Stimulated activated CD4-positive, alpha-beta T cell treated with anti-CD3 and anti-CD28 coated beads, TNF-alpha, amount 100 ng/mL, for 24 hours (primary cell): ENCODE results near the gene AGBL1.

Experiments
- DNase-seq, 3 experiments: peaks; one replicate each; pipeline ENCODE4 v3.0.0-alpha.2; 2020; ENCODE audit warnings: low read depth in 3 of 3

AGBL1 gene

DNA sequence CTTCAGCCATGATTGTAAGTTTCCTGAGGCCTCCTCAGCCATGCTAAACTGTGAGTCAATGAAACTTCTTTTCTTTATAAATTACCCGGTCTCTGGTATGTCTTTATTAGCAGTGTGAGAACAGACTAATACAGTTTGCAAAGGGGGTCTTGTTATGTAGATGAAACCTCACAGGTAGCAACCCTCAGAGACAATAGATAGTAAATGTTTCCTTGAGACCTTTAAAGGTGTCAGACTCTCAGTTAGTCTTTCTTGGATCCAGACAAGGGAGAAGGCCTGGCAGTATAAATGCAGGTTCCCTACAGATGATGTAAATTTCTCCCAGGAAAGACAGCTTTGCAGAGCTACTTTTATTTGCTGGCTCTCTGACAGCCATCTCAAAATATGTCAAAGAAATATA, 510.8 kb downstream of the AGBL1 start:
- no peak for DNase-seq

DNA sequence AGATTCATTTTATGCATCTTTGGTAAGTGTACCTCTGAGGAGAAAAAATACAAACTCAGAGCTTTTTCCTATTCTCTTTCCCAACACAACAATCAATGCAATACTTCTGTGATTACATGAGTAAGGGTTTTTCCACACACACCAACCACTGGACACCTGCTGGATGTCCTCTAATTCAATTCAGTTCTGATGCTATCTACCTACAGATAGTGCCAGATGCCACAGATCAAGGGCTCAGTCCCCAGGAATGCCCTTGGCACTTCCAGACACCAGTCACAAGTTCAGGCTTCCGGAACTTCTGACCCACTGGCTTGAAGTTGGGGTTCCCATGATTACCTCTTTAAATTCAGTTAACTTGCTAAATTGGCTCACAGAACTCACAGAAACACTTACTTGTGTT, 511.5 kb downstream of the AGBL1 start:
- no peak for DNase-seq

DNA sequence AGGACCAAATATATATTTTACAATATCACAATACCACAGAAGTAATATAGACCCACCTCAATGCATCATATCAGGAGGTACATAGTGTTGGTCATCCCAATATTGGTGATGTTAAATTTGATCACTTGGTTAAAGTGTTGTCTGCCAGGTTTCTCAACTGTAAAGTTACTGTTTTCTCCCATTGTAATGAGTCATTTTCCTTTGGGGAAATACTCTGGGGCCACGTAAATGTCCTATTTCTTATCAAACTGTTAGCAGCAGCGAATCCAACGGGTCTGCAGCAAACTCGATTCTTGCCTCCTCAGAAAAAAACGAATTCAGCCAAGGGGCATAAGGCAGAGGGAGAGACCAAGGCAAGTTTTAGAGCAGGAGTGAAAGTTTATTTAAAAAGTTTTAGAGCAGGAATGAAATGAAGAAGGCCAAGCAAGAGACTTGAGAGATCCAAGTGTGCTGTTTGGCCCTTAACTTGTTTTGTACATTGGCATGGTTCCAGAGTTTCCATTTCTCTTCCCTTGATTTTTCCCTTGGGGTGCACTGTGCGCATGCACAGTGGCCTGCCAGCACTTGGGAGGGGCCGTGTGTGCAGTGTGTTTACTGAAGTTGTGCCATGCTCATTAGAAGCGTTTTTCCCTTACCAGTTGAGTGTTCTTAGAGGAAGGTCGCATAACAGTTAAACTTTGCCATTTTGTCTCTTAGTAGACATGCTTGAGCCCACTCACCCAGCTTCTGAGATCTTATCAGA, 512.5 kb downstream of the AGBL1 start:
- no peak for DNase-seq

DNA sequence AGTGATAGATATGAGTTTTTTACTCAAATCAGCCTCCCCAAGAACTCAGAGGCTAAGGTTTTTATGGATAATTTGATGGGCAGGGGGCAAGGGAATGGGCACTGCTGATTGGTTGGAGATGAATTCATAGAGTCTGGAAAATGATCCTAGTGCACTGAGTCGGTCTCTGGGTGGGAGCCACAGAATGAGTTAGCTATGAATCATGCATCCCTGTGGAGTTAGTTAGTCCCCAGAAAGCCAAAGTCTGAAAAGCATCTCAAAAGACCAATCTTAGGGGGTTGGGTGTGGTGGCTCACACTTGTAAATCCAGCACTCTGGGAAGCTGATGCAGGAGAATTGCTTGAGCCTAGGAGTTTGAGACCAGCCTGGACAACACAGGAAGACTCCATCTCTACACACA, 516.1 kb downstream of the AGBL1 start:
- DNase-seq, result no peak

DNA sequence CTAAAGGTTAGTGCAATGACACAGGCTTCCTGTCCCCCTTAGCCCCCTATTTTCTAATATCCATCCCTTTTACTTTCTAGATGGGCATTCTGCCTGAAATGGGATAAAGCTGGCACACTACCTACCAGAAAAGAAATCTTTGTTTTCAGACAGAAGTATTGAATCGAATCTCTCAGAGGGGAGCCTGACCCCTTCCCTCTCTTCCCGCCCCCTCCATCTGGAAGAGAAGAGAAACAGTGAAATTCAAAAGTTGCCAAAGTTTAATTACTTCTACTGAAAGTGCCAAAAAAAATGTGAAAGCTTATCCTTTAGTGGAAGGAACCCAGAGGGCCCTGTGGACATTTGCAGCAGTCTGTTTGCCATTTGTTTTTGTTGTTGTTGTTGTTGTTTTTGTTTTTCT, 523.8 kb downstream of the AGBL1 start:
- no peak for DNase-seq

DNA sequence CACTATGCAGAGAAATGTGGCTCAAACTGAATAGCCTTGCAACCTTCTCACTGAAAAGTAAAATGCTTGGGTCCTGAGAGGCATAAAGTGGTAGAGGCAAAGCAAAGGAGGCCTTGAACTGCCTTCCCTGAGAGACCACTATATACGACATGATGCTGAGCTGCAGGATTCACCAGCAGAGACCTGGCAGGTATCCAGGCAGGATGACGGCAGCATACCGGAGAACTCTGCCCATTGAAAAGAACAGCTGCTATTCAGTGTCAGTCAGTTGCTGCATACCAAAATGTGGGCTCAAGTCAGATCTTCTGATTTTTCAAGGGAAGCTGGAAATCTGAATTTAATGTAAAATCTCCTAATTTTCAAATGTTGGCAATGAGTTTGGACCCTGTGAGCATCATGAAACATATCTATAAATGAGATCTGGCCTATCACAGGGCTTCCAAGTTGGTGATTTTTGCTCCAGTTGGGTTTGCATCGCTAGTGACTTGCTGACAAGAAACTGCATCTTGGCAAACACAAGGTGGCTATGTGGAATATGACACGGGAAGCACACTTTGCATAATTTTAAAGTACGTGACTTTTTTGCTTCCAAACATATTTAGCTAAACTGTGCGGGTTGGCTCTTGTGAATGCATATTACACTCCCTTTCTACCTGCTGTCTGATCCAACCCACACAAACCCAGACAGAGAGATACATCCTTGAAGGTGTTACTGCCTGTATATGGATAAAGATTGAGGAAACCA, 529.0 kb downstream of the AGBL1 start:
- no peak for DNase-seq

DNA sequence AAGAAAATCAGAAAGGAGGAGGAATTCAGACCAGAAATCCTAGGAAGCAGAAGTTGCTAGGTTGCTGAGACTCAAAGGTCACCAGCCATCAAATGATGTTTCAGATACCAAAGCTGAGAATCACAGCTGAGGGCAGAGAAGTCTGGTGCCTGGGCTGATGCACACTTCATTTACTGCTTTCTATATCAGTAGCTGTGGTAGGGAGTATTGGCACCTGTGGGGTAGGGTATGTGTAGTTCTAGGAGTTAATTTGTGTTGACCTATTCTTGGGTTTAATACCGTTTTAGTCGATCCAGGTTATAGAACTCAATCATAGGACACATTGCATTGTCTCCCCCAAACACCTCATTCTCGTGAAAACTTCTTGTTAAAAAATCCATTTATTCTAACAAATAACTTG, 529.6 kb downstream of the AGBL1 start:
- no peak for DNase-seq

DNA sequence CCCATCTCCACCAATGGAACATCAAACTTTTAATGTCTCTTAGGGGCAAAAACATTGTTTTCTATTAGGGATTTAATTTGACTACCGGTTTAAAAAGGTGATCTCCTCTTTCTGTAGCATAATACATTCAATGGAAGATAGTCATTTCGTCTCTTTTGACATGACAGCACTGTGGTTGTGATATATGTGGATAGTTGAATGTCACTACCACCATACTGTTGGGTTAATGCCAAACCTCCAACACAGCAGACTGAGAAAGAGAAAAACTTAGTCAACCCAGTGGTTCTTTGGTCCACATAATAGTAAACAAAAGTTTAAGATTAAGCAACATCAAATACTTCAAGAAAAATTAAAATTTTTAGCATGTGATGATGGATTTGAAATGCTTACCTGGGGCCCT, 530.4 kb downstream of the AGBL1 start:
- no peak for DNase-seq

DNA sequence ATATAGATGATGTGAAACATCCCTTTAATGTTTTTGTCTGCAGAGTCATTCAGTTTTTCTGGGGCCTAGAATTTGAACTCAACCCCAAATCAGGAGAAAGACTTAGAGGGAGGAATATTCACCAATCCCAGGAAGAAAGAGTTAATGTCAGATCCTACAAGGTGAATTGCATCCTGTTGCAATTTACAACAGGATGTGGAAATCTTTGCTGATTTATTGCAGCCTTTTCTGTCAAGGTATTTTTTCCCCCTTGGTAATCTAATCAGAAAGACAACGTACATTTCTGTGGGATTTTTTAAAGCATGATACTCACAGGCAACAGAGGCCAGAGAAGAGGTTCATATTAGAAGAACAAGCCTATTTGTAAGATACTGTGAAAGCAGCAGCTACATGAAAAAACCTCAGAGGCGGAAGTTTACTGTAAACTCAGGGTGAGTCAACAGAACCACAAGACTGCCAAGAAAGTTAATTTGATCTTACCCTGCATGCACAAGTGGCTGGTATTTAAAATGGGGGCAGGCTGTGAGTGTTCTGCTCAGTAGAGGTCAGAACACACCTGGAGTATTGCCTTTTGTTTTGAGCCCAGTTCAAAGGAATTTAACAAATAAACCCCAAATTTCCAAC, 531.9 kb downstream of the AGBL1 start:
- DNase-seq, result no peak

DNA sequence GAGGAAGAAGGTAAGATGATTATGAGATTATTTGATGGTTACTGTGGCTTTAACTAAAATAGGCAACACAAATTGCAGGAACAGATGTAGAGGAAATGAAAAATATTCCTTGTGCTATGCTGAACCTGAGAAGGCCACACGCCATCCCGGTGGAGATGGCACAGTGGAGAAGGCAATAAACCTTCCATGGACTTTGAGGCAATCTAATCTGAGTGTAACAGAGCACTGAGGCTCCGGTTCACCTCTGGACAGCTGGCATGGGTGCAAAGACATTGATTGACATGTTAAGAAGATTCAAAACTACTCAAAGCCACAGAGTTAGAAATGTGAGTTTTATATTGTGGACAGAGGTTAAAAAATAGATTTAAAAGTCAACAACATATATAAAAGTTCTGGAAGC, 535.7 kb downstream of the AGBL1 start:
- no peak for DNase-seq

DNA sequence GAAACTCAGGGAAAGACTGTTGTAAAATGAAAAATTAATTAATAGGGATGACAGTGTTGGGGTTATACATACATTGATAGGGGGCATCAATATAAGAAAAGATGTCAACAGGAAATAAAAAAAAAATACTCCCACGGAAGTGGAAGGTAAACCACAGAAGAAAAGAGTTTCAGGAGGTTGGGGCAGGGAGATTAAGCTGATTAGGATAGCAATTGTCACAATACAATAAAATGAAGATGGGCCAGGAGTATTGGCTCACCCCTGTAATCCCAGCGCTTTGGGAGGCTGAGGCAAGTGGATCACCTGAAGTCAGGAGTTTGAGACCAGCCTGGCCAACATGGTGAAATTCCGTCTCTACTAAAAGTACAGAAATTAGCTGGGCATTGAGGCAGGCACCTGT, 536.1 kb downstream of the AGBL1 start:
- DNase-seq, result no peak

DNA sequence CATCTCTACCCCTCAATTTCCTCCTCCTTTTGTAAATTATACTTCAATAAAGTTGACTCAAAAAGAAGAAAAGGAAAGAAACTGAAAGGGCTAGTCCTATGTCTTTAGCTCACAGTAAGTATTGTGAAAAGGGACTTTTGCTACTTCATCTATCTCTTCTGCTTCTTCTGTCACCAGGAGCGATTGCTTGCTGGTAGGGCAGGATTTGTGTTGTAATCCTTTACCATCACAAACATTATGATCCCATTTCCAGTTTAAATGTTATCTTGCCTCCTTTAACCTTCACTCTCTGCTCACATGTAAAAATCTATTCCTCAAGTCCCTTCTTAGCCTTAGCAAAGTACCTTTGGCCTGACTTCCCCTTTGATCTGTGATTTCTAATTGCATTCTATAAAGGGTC, 537.1 kb downstream of the AGBL1 start:
- DNase-seq, result no peak

DNA sequence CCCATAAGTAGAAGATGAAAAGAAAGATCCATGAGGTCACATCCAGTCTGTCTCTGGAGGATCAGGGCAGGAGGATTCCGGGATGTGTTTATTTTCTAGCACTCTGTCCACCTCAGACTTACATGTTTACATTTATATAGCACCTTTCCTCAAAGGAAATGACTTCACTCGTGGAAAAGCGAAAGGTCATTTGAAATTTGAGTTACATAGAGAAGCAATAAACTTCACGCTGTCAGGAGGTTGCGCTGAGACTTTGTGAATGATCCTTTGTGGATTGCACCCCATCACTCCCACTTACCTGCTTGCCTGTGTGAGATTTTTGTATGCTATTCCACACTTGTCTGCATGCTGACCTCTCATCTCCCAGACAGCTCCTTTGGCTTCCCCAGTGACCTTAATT, 540.5 kb downstream of the AGBL1 start:
- DNase-seq, result no peak

DNA sequence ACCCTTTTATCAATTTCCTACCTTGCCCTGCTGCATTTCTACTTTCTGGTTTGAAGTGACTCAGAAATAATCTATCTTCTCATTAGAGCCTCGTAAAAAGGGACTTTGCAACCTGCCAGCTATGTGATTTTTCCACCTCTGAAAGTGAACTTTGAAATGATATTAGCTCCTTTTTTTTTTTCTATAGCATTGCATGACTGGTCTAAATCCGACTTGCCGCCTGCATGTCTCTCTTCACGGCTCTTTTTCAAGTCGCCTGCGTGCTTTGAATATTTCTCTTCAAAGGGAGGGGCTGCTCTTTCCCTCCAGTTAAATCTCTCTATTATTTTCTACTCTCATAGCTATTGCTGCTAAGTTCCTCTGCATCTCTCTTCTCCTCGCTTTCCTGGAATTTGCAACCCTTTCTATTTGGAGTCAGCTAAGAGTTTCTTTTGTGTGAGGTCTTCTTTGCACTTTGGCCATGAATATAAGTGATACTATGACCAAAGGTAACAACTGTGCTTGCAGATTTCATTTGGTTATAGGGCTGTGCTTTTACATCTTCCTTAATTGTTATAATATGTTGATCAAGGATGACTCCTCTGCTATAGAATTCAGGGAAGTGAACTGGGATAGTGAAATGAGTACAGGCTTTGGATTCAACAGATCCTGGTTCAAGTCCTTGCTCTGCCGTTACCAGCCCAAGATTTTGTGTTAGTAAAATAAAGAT, 541.1 kb downstream of the AGBL1 start:
- no peak for DNase-seq

DNA sequence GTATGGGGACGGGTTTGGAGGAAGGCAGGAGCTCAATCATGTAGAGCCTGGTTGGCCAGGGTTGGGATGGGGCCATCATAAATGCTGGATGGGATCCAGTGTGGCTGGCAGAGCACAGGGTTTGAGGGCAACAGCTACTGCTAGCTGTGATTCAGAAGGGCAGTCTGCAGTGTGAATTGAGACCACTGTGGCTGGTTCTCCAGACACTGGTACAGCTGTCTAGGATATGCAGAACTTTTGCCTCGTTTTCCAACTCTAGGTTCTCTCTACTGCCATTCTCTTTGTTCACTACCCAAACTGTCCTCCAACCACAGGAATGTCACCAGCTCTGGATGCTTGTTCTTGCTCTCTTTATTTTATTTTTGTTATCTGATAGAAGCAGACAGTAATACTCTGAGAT, 543.6 kb downstream of the AGBL1 start:
- no peak for DNase-seq

DNA sequence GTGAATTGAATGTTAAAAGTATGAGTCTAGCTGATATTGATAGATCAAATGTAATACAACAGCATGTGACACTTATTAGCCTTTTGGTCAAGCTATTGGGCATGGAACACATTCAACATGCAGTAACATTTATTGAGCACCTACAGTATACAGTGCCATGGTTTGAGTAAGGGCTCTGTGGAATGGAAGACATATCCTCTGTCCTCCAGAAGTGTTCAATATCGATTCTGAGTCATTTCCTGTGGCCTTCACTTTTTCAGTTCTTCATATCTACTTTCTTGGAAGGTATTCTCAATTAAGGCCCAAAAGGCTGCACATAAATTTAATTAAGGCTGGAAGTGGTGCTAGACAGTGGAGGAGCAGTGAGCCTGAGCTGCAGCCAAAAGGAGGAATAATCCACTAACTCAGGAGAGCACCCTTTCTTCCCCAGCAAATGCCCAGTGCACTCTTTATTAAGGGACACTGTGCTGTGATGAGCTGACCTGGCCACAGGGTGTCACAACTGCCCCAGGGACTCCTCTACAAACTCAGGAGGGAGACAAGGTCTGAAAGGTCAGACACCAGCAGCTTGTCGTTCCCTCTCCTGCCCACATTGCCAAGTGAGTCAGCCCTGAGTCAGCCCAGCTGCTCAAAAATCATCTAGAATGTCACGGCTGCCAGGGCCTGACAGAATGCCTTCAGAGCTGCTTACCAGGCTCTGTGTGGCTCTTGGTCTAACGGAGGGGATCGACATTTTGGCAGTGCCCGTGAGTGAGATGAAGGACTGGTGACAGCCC, 544.8 kb downstream of the AGBL1 start:
- peak; percentile 66 to 85 (median 68) for DNase-seq

DNA sequence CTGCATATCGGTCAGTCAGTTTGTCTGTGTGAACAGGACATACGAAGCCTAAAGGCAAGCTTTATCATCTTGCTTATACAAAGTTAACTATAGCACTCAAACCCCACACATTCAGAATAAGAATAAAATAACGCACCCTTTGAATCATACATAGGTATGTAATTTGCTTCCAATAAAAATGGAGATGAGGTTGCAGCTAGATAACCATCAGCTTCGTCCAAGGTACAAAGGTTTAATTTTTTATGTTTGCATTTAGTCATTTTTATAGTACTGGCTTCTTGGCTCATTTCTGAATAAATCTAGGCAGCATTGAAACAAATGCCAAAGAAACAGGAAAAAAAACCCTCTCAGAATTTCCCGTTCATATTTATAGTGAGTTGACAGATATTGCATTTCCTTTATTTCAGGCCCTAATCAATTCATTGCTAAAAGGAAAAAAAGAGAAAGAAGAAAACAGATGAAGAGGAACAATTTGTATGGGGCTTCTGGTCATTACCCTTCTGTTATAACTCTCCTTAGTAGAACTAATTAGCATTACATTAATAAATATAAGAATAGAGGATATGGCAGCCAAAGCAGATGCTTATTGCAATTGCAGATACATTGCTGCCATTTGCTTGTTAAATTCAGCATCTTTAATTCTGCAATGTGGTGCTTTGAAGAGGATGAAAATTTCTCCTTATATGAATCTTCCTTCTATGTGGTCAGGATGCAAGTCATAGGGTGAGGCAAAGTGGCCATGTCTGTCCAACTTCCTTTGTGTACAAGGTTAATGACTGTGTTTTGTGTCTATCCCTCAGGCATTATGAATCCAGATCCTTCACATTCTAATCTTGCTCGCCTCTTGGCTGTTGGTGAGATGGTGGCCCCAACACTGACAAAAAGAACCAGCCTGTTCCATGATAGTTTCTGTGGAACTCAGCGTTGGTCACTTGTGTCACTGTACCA, 550.0 kb downstream of the AGBL1 start:
- DNase-seq, result no peak

DNA sequence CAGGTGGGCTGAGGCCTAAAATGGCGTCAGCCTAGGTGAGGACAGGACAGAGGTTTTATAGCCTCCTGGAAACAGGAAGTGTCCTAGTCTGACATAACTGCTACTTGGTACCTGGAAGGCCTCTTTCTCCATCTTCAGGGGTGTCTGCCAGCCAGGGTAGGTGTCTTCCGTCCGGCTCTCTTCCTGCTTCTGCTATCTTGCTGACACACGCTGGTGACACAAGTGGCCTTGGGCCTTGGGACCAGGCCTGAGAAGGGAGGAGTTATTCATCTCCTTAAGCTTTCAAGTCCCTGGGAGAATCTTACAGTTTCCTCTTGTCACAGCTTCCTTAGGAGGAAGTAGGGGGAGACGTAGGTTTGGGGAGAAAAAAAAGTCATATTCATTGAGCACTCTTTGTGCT, 551.3 kb downstream of the AGBL1 start:
- DNase-seq, result no peak

DNA sequence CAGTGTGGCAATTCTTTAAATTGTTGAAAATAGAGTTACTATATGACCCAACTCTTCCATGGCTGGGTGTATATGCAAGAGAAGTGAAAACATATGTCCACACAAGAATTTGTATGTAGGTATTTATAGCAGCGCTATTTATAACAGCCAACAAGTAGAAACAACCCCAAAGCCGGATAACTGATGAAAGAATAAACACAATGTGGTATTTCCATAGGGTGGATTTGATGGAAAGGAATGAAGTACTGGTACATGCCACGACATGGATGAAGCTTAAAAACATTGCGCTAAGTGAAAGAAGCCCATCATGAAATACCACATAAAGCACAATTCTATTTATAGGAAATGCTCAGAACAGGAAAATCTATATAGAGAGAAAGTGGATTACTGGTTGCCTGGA, 554.5 kb downstream of the AGBL1 start:
- DNase-seq, result no peak

DNA sequence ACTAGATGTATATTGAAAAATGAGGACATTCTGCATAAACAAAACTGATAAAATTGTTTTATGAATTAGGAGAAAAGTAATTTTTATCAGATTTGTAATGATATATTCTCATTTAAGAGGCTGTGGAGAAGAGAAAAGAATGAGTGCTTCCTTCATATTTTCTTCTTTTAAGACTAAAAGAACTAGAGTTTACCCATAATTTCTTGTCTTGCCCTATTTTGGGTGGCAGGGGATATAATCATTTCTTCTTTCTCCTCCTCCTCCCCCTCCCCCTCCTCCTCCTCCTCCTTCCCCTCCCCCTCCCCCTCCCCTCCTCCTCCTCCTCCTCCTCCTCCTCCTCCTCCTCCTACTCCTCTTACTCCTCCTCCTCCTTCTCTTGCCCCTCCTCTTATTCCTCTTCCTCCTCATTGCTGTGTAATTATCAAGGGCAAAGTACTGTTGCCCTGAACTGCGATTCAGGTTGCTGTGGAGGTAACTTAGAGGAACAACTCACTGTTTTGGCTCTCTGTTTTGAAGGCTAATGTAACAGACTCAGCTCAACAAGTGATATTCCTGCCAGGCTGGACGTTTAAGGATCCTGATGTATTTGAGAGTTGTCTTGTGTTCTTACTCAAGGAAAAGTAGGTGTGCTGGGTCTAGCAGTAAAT, 555.4 kb downstream of the AGBL1 start:
- DNase-seq, result no peak
